K562 (cell line): ENCODE measurements around the gene SERF2. TPM values are rescaled to one million over a fixed set of nuclear protein-coding genes. Genes with fewer than 3 reads are reported as not detected.

Source experiments
- CEBPG ChIP-seq, 3 experiments: fragments of 200-800 bp in 1 of 3; sonication (Bioruptor generic) in 1 of 3; sonication (generic) in 1 of 3; formaldehyde crosslinking in 1 of 3; IDR thresholded peaks in 2 of 3; conservative IDR thresholded peaks in 1 of 3; 2 replicates each; pipeline versions ENCODE4 v1.6.1 to v1.8.0; 2016 to 2022; ENCODE audit warnings: missing compliant biosample characterization in 2 of 3, missing genetic modification characterization in 2 of 3, mild to moderate bottlenecking in 1 of 3, missing genetic modification reagents in 1 of 3
- ERF ChIP-seq: fragments of 450-650 bp; formaldehyde crosslinking; IDR thresholded peaks from 2 replicates; pipeline ENCODE4 v1.4.0; 2020; ENCODE audit warnings: mild to moderate bottlenecking, mixed read lengths
- NR1H2 ChIP-seq: sonication (generic); formaldehyde crosslinking; IDR thresholded peaks from 2 replicates; pipeline ENCODE4 v1.4.0; 2020; ENCODE audit warnings: mild to moderate bottlenecking, missing genetic modification reagents
- NR4A1 ChIP-seq, 2 experiments: fragments of 250-450 bp in 1 of 2; fragments of 450-650 bp in 1 of 2; sonication (Bioruptor Pico) in 1 of 2; IDR thresholded peaks; 2 replicates each; pipeline versions ENCODE4 v1.4.0 to v1.6.1; 2016 to 2020; ENCODE audit warnings: mild to moderate bottlenecking in 2 of 2, missing compliant biosample characterization in 1 of 2, missing genetic modification characterization in 1 of 2, moderate library complexity in 1 of 2
- PHTF2 ChIP-seq: fragments of 250-450 bp; sonication (Bioruptor Pico); IDR thresholded peaks from 2 replicates; pipeline ENCODE4 v1.5.0; 2021; ENCODE audit warnings: mild to moderate bottlenecking
- POLR2B ChIP-seq: fragments of 450-650 bp; IDR thresholded peaks from 2 replicates; pipeline ENCODE4 v1.6.1; 2018; ENCODE audit warnings: low read depth; ENCODE audit not compliant: partially characterized antibody
- SRSF1 ChIP-seq: fragments of 200-400 bp; formaldehyde crosslinking; IDR thresholded peaks from 2 replicates; pipeline ENCODE4 v1.6.1; 2017; ENCODE audit warnings: mild to moderate bottlenecking, low read depth, low read length, moderate library complexity
- YBX1 ChIP-seq: fragments of 450-650 bp; IDR thresholded peaks from 2 replicates; pipeline ENCODE4 v1.7.1; 2016; ENCODE audit warnings: mild to moderate bottlenecking
- ZBED1 ChIP-seq: IDR thresholded peaks from 2 replicates; pipeline ENCODE4 v1.6.1; 2014
- ZFX ChIP-seq: sonication (generic); formaldehyde crosslinking; IDR thresholded peaks from 2 replicates; pipeline ENCODE4 v1.8.0; 2022; ENCODE audit warnings: mild to moderate bottlenecking, missing genetic modification reagents, moderate library complexity
- ZNF217 ChIP-seq: sonication (generic); formaldehyde crosslinking; IDR thresholded peaks from 2 replicates; pipeline ENCODE4 v1.8.0; 2022; ENCODE audit warnings: mild to moderate bottlenecking, missing genetic modification reagents
- ZNF347 ChIP-seq: fragments of 450-650 bp; formaldehyde crosslinking; IDR thresholded peaks from 2 replicates; pipeline ENCODE4 v1.4.0; 2020; ENCODE audit warnings: low read depth, mild to moderate bottlenecking, moderate library complexity
- ZNF408 ChIP-seq: fragments of 250-450 bp; sonication (Bioruptor Pico); IDR thresholded peaks from 2 replicates; pipeline ENCODE4 v1.4.0; 2020; ENCODE audit warnings: low read depth, mild to moderate bottlenecking, moderate library complexity
- ZNF77 ChIP-seq: fragments of 250-450 bp; sonication (Bioruptor Pico); IDR thresholded peaks from 2 replicates; pipeline ENCODE4 v1.5.0; 2020
- polyA plus RNA-seq, 8 experiments: library from polyadenylated mRNA; depleted of rRNA in 4 of 8; stranded (reverse) in 5 of 8; unstranded in 3 of 8; fragments of >200 nt; fragmentation: Nextera tagmentation in 2 of 8; fragmentation: Illumina TruSeq in 1 of 8; extraction: Ambion mirVana in 2 of 8; extraction: Trizol in 1 of 8; gene quantifications; 2 replicates each; pipeline versions ENCODE4 v1.2.1 to v1.2.3, GENCODE V29; 2011 to 2014; ENCODE audit warnings: inconsistent platforms in 1 of 8, missing spikeins in 1 of 8
- total RNA-seq, 7 experiments: library from RNA; depleted of rRNA in 6 of 7; stranded (reverse); fragments of >200 nt in 6 of 7; fragmentation: Illumina TruSeq in 2 of 7; extraction: Trizol in 2 of 7; gene quantifications; 2 replicates each; pipeline versions ENCODE4 v1.2.1 to v1.2.3, GENCODE V29; 2011 to 2021; ENCODE audit warnings: low replicate concordance in 1 of 7
- TF ChIP-seq, protein P1 (sequence below), 2 experiments: fragments of 450-650 bp; conservative IDR thresholded peaks; 2 replicates each; pipeline ENCODE4 v1.6.1; 2017; ENCODE audit warnings: mild to moderate bottlenecking in 2 of 2, moderate library complexity in 2 of 2
- TF ChIP-seq, protein P2 (sequence below): fragments of 200-800 bp; sonication (Bioruptor generic); IDR thresholded peaks from 2 replicates; pipeline ENCODE4 v1.6.1; 2017; ENCODE audit warnings: missing genetic modification characterization, missing compliant biosample characterization
- TF ChIP-seq, protein P3 (sequence below): fragments of 250-450 bp; sonication (Bioruptor Pico); IDR thresholded peaks from 2 replicates; pipeline ENCODE4 v1.4.0; 2020; ENCODE audit warnings: mild to moderate bottlenecking, moderate library complexity
- TF ChIP-seq, protein P4 (sequence below): fragments of 250-450 bp; sonication (Bioruptor Pico); IDR thresholded peaks from 2 replicates; pipeline ENCODE4 v1.8.0; 2021; ENCODE audit warnings: moderate library complexity, mild to moderate bottlenecking, inconsistent platforms

SERF2 gene
- total and polyA plus RNA-seq, 9 of the 15 experiments (the other 6 are each of a cell fraction or from before 2014, with no cell fraction given), result 497 to 3,360 (median 867) TPM

DNA sequence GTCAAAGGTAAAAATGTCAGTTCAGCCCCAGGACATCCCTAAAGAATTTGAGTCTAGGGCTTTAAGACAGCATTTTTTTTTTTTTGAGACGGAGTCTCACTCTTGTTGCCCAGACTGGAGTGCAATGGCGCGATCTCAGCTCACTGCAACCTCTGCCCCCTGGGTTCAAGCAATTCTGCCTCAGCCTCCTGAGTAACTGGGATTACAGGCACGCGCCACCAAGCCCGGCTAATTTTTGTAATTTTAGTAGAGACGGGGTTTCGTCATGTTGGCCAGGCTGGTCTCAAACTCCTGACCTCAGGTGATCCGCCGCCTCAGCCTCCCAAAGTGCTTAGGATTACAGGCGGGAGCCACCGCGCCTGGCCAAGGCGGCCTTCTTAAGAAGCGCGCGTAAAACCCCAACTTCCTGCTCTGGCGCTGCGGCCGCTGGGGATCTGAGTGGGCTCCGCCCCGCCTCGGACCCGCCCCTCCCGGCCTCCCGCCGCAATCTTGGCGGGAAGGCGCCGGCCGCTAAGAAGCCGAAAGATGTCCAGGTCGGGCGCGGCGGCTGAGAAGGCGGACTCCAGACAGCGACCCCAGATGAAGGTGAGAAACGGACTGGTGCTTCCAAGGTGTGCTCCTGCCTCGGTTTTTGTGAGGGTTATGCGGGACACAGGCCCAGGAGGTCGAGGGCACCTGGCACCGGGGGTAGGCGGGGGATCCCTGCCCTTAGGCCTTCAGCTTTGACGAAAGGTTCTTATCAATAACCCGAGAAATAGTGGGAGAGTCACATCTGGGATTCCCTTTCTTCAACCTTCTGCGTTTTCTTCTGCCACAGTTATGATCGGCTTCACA is 34.6 kb downstream of the SERF2 start, which contains the start of gene WDR76 (continued):
- 0 out of 2 replicates have a peak, but pooled peaks have one; percentile 5 for TF ChIP-seq PHTF2 (CRISPR knock-in tag)
- TF ChIP-seq NR4A1 (CRISPR knock-in tag; IDR thresholded peaks at IDR 0.05), result no peak
- TF ChIP-seq NR4A1 (tag; IDR thresholded peaks at IDR 0.05), result 0 out of 2 replicates have a peak, but pooled peaks have one; percentile 5
- no peak for TF ChIP-seq ERF
- peak; percentile 73 for TF ChIP-seq CEBPG (CRISPR knock-in tag; IDR thresholded peaks at IDR 0.05)
- peak; percentile 34 to 73; a peak in 3 of 4 replicates for TF ChIP-seq CEBPG (tag; conservative IDR thresholded peaks at IDR 0.05 in 1 of 2, IDR thresholded peaks at IDR 0.05 in 1 of 2)
- TF ChIP-seq, protein P1, sequence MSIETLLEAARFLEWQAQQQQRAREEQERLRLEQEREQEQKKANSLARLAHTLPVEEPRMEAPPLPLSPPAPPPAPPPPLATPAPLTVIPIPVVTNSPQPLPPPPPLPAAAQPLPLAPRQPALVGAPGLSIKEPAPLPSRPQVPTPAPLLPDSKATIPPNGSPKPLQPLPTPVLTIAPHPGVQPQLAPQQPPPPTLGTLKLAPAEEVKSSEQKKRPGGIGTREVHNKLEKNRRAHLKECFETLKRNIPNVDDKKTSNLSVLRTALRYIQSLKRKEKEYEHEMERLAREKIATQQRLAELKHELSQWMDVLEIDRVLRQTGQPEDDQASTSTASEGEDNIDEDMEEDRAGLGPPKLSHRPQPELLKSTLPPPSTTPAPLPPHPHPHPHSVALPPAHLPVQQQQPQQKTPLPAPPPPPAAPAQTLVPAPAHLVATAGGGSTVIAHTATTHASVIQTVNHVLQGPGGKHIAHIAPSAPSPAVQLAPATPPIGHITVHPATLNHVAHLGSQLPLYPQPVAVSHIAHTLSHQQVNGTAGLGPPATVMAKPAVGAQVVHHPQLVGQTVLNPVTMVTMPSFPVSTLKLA (conservative IDR thresholded peaks at IDR 0.05), result peak in 1 of 2 experiments; percentile 70; a peak in 3 of 4 replicates
- peak; percentile 67 for TF ChIP-seq ZFX (CRISPR knock-in tag)
- 0 out of 2 replicates have a peak, but pooled peaks have one; percentile 58 for TF ChIP-seq NR1H2 (CRISPR knock-in tag)
- TF ChIP-seq YBX1, result no peak
- no peak for TF ChIP-seq ZBED1
- no peak for TF ChIP-seq ZNF408
- no peak for TF ChIP-seq ZNF77 (CRISPR knock-in tag)
- no peak for TF ChIP-seq ZNF217 (CRISPR knock-in tag)
- TF ChIP-seq ZNF347 (CRISPR knock-in tag), result no peak
- TF ChIP-seq, protein P2, sequence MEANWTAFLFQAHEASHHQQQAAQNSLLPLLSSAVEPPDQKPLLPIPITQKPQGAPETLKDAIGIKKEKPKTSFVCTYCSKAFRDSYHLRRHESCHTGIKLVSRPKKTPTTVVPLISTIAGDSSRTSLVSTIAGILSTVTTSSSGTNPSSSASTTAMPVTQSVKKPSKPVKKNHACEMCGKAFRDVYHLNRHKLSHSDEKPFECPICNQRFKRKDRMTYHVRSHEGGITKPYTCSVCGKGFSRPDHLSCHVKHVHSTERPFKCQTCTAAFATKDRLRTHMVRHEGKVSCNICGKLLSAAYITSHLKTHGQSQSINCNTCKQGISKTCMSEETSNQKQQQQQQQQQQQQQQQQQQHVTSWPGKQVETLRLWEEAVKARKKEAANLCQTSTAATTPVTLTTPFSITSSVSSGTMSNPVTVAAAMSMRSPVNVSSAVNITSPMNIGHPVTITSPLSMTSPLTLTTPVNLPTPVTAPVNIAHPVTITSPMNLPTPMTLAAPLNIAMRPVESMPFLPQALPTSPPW (CRISPR knock-in tag), result peak; percentile 45
- peak; percentile 74 for TF ChIP-seq POLR2B
- TF ChIP-seq SRSF1, result no peak
- TF ChIP-seq, protein P3, sequence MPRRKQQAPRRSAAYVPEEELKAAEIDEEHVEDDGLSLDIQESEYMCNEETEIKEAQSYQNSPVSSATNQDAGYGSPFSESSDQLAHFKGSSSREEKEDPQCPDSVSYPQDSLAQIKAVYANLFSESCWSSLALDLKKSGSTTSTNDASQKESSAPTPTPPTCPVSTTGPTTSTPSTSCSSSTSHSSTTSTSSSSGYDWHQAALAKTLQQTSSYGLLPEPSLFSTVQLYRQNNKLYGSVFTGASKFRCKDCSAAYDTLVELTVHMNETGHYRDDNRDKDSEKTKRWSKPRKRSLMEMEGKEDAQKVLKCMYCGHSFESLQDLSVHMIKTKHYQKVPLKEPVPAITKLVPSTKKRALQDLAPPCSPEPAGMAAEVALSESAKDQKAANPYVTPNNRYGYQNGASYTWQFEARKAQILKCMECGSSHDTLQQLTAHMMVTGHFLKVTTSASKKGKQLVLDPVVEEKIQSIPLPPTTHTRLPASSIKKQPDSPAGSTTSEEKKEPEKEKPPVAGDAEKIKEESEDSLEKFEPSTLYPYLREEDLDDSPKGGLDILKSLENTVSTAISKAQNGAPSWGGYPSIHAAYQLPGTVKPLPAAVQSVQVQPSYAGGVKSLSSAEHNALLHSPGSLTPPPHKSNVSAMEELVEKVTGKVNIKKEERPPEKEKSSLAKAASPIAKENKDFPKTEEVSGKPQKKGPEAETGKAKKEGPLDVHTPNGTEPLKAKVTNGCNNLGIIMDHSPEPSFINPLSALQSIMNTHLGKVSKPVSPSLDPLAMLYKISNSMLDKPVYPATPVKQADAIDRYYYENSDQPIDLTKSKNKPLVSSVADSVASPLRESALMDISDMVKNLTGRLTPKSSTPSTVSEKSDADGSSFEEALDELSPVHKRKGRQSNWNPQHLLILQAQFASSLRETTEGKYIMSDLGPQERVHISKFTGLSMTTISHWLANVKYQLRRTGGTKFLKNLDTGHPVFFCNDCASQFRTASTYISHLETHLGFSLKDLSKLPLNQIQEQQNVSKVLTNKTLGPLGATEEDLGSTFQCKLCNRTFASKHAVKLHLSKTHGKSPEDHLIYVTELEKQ (CRISPR knock-in tag), result no peak
- TF ChIP-seq, protein P4, sequence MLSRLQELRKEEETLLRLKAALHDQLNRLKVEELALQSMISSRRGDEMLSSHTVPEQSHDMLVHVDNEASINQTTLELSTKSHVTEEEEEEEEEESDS (CRISPR knock-in tag), result no peak
